HCT116 (cell line): ENCODE measurements around the gene OR10A4. TPM values are rescaled to one million over a fixed set of nuclear protein-coding genes. Genes with fewer than 3 reads are reported as not detected.

ENCODE experiments used
- ATAC-seq: fragments of 200-7000 bp; cut with Tn5 transposase; 2 replicates; pipeline ENCODE4 v1.9.1; 2020; ENCODE audit warnings: mild to moderate bottlenecking, moderate library complexity
- Bru-seq: library from RNA; stranded (reverse); fragments of 400-500 nt; gene quantifications from one replicate; lab custom pipeline; 2021; lab: Mats Ljungman, UMichigan
- BruChase-seq, 2 experiments: library from RNA; stranded (reverse); fragments of 400-500 nt; gene quantifications; one replicate each; lab custom pipeline; 2021; lab: Mats Ljungman, UMichigan
- BruUV-seq: library from RNA; stranded (reverse); fragments of 400-500 nt; replicated peaks from 2 replicates; lab custom pipeline; 2021; lab: Mats Ljungman, UMichigan
- CTCF ChIA-PET: fragments of 300-600 bp; sonication (Branson Sonifier 250); formaldehyde crosslinking; loops from one replicate; lab custom pipeline; 2021; ENCODE audit warnings: antibody characterized with exemption; lab: Charles Lee
- POLR2A ChIA-PET: fragments of 300-600, 350-600 bp; sonication (Branson Sonifier 250); formaldehyde crosslinking; loops from one replicate; lab custom pipeline; 2021; ENCODE audit warnings: antibody characterized with exemption; lab: Charles Lee
- RAD21 ChIA-PET, 2 experiments: fragments of 300-600 bp; sonication (Branson Sonifier 250); formaldehyde crosslinking; loops; one replicate each; lab custom pipeline; 2023; ENCODE audit warnings: low total read pairs in 2 of 2; ENCODE audit not compliant: uncharacterized antibody in 2 of 2, unreplicated experiment in 2 of 2, low non-redundant PET in 1 of 2; lab: Charles Lee
- DNase-seq: peaks from one replicate; pipeline ENCODE4 v3.0.0-alpha.2; 2010; ENCODE audit warnings: low read depth, low spot score
- H2AFZ ChIP-seq: fragments of 200-600 bp; shearing (Covaris generic), sonication (generic); 2 replicates; pipeline ENCODE4 v1.6.1; 2017; ENCODE audit warnings: low read depth, mixed run types, mixed read lengths, antibody characterized with exemption, low read length; ENCODE audit not compliant: poor library complexity, severe bottlenecking
- H3K27ac ChIP-seq: 2 replicates; pipeline ENCODE4 v1.5.1; 2012; ENCODE audit warnings: low read depth, low read length
- H3K27me3 ChIP-seq: fragments of 200-600 bp; sonication (generic); 2 replicates; pipeline ENCODE4 v1.6.1; 2016; ENCODE audit warnings: mixed run types, low read length, mixed read lengths; ENCODE audit not compliant: insufficient read depth
- H3K36me3 ChIP-seq, 2 experiments: fragments of 200-500 bp in 1 of 2; fragments of 200-600 bp in 1 of 2; sonication (Bioruptor generic) in 1 of 2; sonication (generic) in 1 of 2; 2 replicates each; pipeline versions ENCODE4 v1.5.1 to v1.6.1; 2014 to 2016; ENCODE audit warnings: low read length in 2 of 2, inconsistent platforms in 1 of 2, mixed read lengths in 1 of 2, mixed run types in 1 of 2; ENCODE audit not compliant: insufficient read depth in 2 of 2, control insufficient read depth in 1 of 2
- H3K4me1 ChIP-seq, 2 experiments: fragments of 200-600 bp in 1 of 2; sonication (generic) in 1 of 2; 2 replicates each; pipeline versions ENCODE4 v1.5.1 to v1.6.1; 2012 to 2017; ENCODE audit warnings: low read length in 2 of 2, inconsistent platforms in 1 of 2, mild to moderate bottlenecking in 1 of 2, mixed read lengths in 1 of 2, mixed run types in 1 of 2, moderate library complexity in 1 of 2; ENCODE audit not compliant: insufficient read depth in 2 of 2, control insufficient read depth in 1 of 2
- H3K4me2 ChIP-seq: fragments of 200-600 bp; sonication (generic); 2 replicates; pipeline ENCODE4 v1.6.1; 2017; ENCODE audit warnings: mixed run types, low read length, mixed read lengths
- H3K4me3 ChIP-seq, 2 experiments: fragments of 200-600 bp in 1 of 2; sonication (generic) in 1 of 2; replicated peaks in 1 of 2; 2 replicates each; pipeline ENCODE4 v1.5.1; 2011 to 2016; ENCODE audit warnings: low read length in 2 of 2, control low read depth in 1 of 2, low read depth in 1 of 2, mild to moderate bottlenecking in 1 of 2, mixed read lengths in 1 of 2, mixed run types in 1 of 2
- H3K79me2 ChIP-seq: fragments of 200-600 bp; sonication (generic); 2 replicates; pipeline ENCODE4 v1.6.1; 2017; ENCODE audit warnings: mild to moderate bottlenecking, mixed run types, low read length, moderate library complexity, mixed read lengths; ENCODE audit not compliant: insufficient read depth
- H3K9ac ChIP-seq: fragments of 200-600 bp; sonication (generic); 2 replicates; pipeline ENCODE4 v1.6.1; 2016; ENCODE audit warnings: low read length, mixed read lengths
- H3K9me2 ChIP-seq: fragments of 200-600 bp; sonication (generic), shearing (Covaris generic); 2 replicates; pipeline ENCODE4 v1.6.1; 2017; ENCODE audit warnings: mixed run types, mild to moderate bottlenecking, moderate library complexity; ENCODE audit not compliant: insufficient read depth
- H3K9me3 ChIP-seq, 2 experiments: fragments of 200-500 bp in 1 of 2; fragments of 200-600 bp in 1 of 2; sonication (Bioruptor generic) in 1 of 2; sonication (generic) in 1 of 2; 2 replicates each; pipeline ENCODE4 v1.6.1; 2014 to 2017; ENCODE audit warnings: low read length in 2 of 2, mixed read lengths in 2 of 2, inconsistent platforms in 1 of 2, low read depth in 1 of 2, mild to moderate bottlenecking in 1 of 2, mixed run types in 1 of 2, moderate library complexity in 1 of 2; ENCODE audit not compliant: control insufficient read depth in 1 of 2, insufficient read depth in 1 of 2
- H4K20me1 ChIP-seq: fragments of 200-600 bp; sonication (generic), shearing (Covaris generic); 2 replicates; pipeline ENCODE4 v1.6.1; 2017; ENCODE audit warnings: mixed run types, mild to moderate bottlenecking, moderate library complexity; ENCODE audit not compliant: insufficient read depth
- ATF3 ChIP-seq: IDR thresholded peaks from 2 replicates; pipeline ENCODE4 v1.6.1; 2012
- CBX3 ChIP-seq: IDR thresholded peaks from 2 replicates; pipeline ENCODE4 v1.6.1; 2012; ENCODE audit warnings: low read depth
- CEBPB ChIP-seq: IDR thresholded peaks from 2 replicates; pipeline ENCODE4 v1.6.1; 2012; ENCODE audit warnings: low read depth
- CTCF ChIP-seq, 3 experiments: fragments of 200-600 bp in 1 of 3; sonication (generic) in 1 of 3; IDR thresholded peaks in 2 of 3; conservative IDR thresholded peaks in 1 of 3; 2 replicates each; pipeline ENCODE4 v1.5.1; 2012 to 2017; ENCODE audit warnings: low read depth in 2 of 3, low read length in 2 of 3, antibody characterized with exemption in 1 of 3, borderline replicate concordance in 1 of 3, control low read depth in 1 of 3, mild to moderate bottlenecking in 1 of 3, mixed read lengths in 1 of 3, mixed run types in 1 of 3, moderate library complexity in 1 of 3; ENCODE audit not compliant: insufficient read depth in 1 of 3
- EGR1 ChIP-seq: IDR thresholded peaks from 2 replicates; pipeline ENCODE4 v1.6.1; 2012; ENCODE audit warnings: low read depth
- EZH2 ChIP-seq: fragments of 200-600 bp; sonication (generic); IDR thresholded peaks from 2 replicates; pipeline ENCODE4 v1.6.1; 2017; ENCODE audit warnings: antibody characterized with exemption, mixed run types
- JUND ChIP-seq: IDR thresholded peaks from 2 replicates; pipeline ENCODE4 v1.6.1; 2012
- RAD21 ChIP-seq: IDR thresholded peaks from 2 replicates; pipeline ENCODE4 v1.6.1; 2012; ENCODE audit warnings: low read depth, mild to moderate bottlenecking
- REST ChIP-seq: IDR thresholded peaks from 2 replicates; pipeline ENCODE4 v1.6.1; 2012; ENCODE audit warnings: low read depth
- SIN3A ChIP-seq: IDR thresholded peaks from 2 replicates; pipeline ENCODE4 v1.6.1; 2012; ENCODE audit warnings: low read depth
- SP1 ChIP-seq: IDR thresholded peaks from 2 replicates; pipeline ENCODE4 v1.6.1; 2012; ENCODE audit warnings: low read depth
- SRF ChIP-seq: IDR thresholded peaks from 2 replicates; pipeline ENCODE4 v1.6.1; 2012; ENCODE audit warnings: low read depth
- TCF7L2 ChIP-seq: IDR thresholded peaks from 2 replicates; pipeline ENCODE4 v1.7.0; 2011; ENCODE audit warnings: borderline replicate concordance, inconsistent platforms; ENCODE audit not compliant: insufficient read depth, insufficient read length; ENCODE audit errors: extremely low read depth
- YY1 ChIP-seq: IDR thresholded peaks from 2 replicates; pipeline ENCODE4 v1.6.1; 2011; ENCODE audit warnings: low read length, low read depth, moderate library complexity, mild to moderate bottlenecking; ENCODE audit not compliant: insufficient replicate concordance; ENCODE audit errors: extremely low read depth
- intact Hi-C: fragments of 100-400 bp; cut with micrococcal nuclease; formaldehyde crosslinking; loops from 2 replicates; pipeline ENCODE4 v1.10.0; 2022
- long read RNA-seq: library from polyadenylated mRNA; unstranded; transcript quantifications from one replicate; pipeline ENCODE4 v2.0.0, GENCODE V29; 2021; ENCODE audit not compliant: unreplicated experiment
- polyA plus RNA-seq: library from polyadenylated mRNA; unstranded; fragments of >200 nt; gene quantifications from 2 replicates; pipeline ENCODE4 v1.2.1, GENCODE V29; 2012; ENCODE audit warnings: missing spikeins
- total RNA-seq: library from RNA; stranded (reverse); gene quantifications from one replicate; pipeline ENCODE4 v1.2.1, GENCODE V29; 2021; ENCODE audit not compliant: unreplicated experiment
- TF ChIP-seq, protein P1 (sequence below): IDR thresholded peaks from 2 replicates; pipeline ENCODE4 v1.6.1; 2011; ENCODE audit warnings: mild to moderate bottlenecking, low read length, moderate library complexity; ENCODE audit not compliant: insufficient replicate concordance; ENCODE audit errors: extremely low read depth

OR10A4 gene, protein sequence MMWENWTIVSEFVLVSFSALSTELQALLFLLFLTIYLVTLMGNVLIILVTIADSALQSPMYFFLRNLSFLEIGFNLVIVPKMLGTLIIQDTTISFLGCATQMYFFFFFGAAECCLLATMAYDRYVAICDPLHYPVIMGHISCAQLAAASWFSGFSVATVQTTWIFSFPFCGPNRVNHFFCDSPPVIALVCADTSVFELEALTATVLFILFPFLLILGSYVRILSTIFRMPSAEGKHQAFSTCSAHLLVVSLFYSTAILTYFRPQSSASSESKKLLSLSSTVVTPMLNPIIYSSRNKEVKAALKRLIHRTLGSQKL
- total RNA-seq (not detected), Bru-seq, nascent RNA (not detected), BruChase-seq, experiment 1, labeled RNA remaining after a 6-hour chase (not detected), BruChase-seq, experiment 2, labeled RNA remaining after a 2-hour chase (not detected)
- polyA plus RNA-seq: not detected in 2 replicates
- long read RNA-seq: 0 reads

- H2AFZ ChIP-seq: no peak within 1 kb of the TSS
- DNase-seq: no peak
- H3K9me3 ChIP-seq: no peaks in the 10 kb centered on the region
- H3K27me3 ChIP-seq: peaks cover 20% of the 10 kb centered on the region
- no peak within 1 kb of the TSS for H3K9ac ChIP-seq
- POLR2A ChIA-PET: no interaction called here
- no peaks in the 10 kb centered on the region for H3K9me2 ChIP-seq
- H4K20me1 ChIP-seq: no peaks in the 10 kb centered on the region
- CTCF ChIA-PET: no interaction called here
- intact Hi-C loops: no loop called here
- no peak within 1 kb of the TSS for H3K4me2 ChIP-seq
- no peak within 1 kb of the TSS for H3K27ac ChIP-seq
- H3K36me3 ChIP-seq: no peaks in the 10 kb centered on the region
- TF ChIP-seq SP1: no peak
- no peak for TF ChIP-seq CBX3
- TF ChIP-seq SRF: no peak
- TF ChIP-seq TCF7L2: no peak
- TF ChIP-seq CEBPB: no peak
- TF ChIP-seq REST: no peak
- TF ChIP-seq YY1: no peak
- no peak for TF ChIP-seq CTCF (IDR thresholded peaks at IDR 0.05 in 2 of 3, conservative IDR thresholded peaks at IDR 0.05 in 1 of 3; ENCODE audit: borderline replicate concordance in 1 of 3, insufficient read depth in 1 of 3, low read depth in 2 of 3, low read length in 2 of 3)
- TF ChIP-seq ATF3: no peak
- no peak for TF ChIP-seq SIN3A
- TF ChIP-seq EGR1: no peak
- TF ChIP-seq, protein P1, sequence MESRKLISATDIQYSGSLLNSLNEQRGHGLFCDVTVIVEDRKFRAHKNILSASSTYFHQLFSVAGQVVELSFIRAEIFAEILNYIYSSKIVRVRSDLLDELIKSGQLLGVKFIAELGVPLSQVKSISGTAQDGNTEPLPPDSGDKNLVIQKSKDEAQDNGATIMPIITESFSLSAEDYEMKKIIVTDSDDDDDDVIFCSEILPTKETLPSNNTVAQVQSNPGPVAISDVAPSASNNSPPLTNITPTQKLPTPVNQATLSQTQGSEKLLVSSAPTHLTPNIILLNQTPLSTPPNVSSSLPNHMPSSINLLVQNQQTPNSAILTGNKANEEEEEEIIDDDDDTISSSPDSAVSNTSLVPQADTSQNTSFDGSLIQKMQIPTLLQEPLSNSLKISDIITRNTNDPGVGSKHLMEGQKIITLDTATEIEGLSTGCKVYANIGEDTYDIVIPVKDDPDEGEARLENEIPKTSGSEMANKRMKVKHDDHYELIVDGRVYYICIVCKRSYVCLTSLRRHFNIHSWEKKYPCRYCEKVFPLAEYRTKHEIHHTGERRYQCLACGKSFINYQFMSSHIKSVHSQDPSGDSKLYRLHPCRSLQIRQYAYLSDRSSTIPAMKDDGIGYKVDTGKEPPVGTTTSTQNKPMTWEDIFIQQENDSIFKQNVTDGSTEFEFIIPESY: no peak
- no peak for TF ChIP-seq RAD21
- no peak for TF ChIP-seq EZH2
- no peak for TF ChIP-seq JUND
- no peaks in the 10 kb centered on the region for H3K79me2 ChIP-seq
- no peak for ATAC-seq
- H3K4me3 ChIP-seq: no peak within 1 kb of the TSS
- no TSS peak for BruUV-seq
- H3K4me1 ChIP-seq: no peaks in the 10 kb centered on the region
- RAD21 ChIA-PET: no interaction called here
These were observed at the start of gene OR10A4 for GRCh38 chr11:6876325-6876724. Gene OR10A4 (plus strand): TSS chr11:6876625. CDS start chr11:6876648, 23 bp downstream.
